NCI-H2171 (cell line): Measurements from ENCODE around the gene MOGAT2.

Experiments
- DNase-seq: peaks from one replicate; lab custom pipeline; 2025; lab: John Stamatoyannopoulos, UW

MOGAT2 gene

GRCh38 chr11:75760243-75760642, 42.6 kb downstream of the MOGAT2 start:
- DNase-seq, result no peak

GRCh38 chr11:75760710-75761493, 43.3 kb downstream of the MOGAT2 start:
- no peak for DNase-seq

- DNase-seq, result no peak
Observed at GRCh38 chr11:75762158-75762557, 44.5 kb downstream of the MOGAT2 start.

- DNase-seq, result no peak
Observed at GRCh38 chr11:75762885-75763284, 45.2 kb downstream of the MOGAT2 start.

GRCh38 chr11:75763846-75764245, 46.2 kb downstream of the MOGAT2 start:
- no peak for DNase-seq

- no peak for DNase-seq
Observed at GRCh38 chr11:75765116-75765515, 47.5 kb downstream of the MOGAT2 start.

GRCh38 chr11:75766443-75767227, 49.0 kb downstream of the MOGAT2 start:
- no peak for DNase-seq

- DNase-seq, result no peak
Observed at GRCh38 chr11:75767228-75767572, 49.6 kb downstream of the MOGAT2 start.

GRCh38 chr11:75767793-75768111, 50.1 kb downstream of the MOGAT2 start:
- DNase-seq, result no peak

GRCh38 chr11:75768112-75768908, 50.7 kb downstream of the MOGAT2 start, which contains the start of gene DGAT2:
DGAT2 (plus strand) TSS chr11:75768778; CDS start chr11:75768992, 214 bp downstream.
- DNase-seq, result peak; percentile 36

- no peak for DNase-seq
Observed at GRCh38 chr11:75768909-75769771, 51.5 kb downstream of the MOGAT2 start.

- DNase-seq, result no peak
Observed at GRCh38 chr11:75770102-75770501, 52.5 kb downstream of the MOGAT2 start.

- DNase-seq, result no peak
Observed at GRCh38 chr11:75771646-75772410, 54.2 kb downstream of the MOGAT2 start.

- no peak for DNase-seq
Observed at GRCh38 chr11:75773595-75774353, 56.1 kb downstream of the MOGAT2 start.

- no peak for DNase-seq
Observed at GRCh38 chr11:75775056-75775455, 57.4 kb downstream of the MOGAT2 start.

- no peak for DNase-seq
Observed at GRCh38 chr11:75776546-75776945, 58.9 kb downstream of the MOGAT2 start.

GRCh38 chr11:75777461-75778110, 59.9 kb downstream of the MOGAT2 start:
- DNase-seq, result no peak

GRCh38 chr11:75778962-75779361, 61.3 kb downstream of the MOGAT2 start:
- no peak for DNase-seq

GRCh38 chr11:75779960-75780359, 62.3 kb downstream of the MOGAT2 start:
- no peak for DNase-seq

- DNase-seq, result no peak
Observed at GRCh38 chr11:75780888-75781287, 63.2 kb downstream of the MOGAT2 start.
